BLaER1 treated with 17β-estradiol and CSF1 and Interleukin-3, amounts not matched to agents 10 nM and 100 nM (cell line): Measurements from ENCODE around the gene OSMR.

Experiments used
- H3K27ac ChIP-seq, 11 experiments: shearing (Covaris generic); formaldehyde crosslinking; 2 replicates each; pipeline ENCODE4 v1.8.1; 2022
- H3K27me3 ChIP-seq, 11 experiments: shearing (Covaris generic); formaldehyde crosslinking; 2 replicates each; pipeline ENCODE4 v1.8.1; 2022
- H3K36me3 ChIP-seq, 11 experiments: shearing (Covaris generic); formaldehyde crosslinking; 2 replicates each; pipeline ENCODE4 v1.8.1; 2022
- H3K4me1 ChIP-seq, 10 experiments: shearing (Covaris generic); formaldehyde crosslinking; 2 replicates each; pipeline ENCODE4 v1.8.1; 2022
- H3K4me2 ChIP-seq, 11 experiments: shearing (Covaris generic); formaldehyde crosslinking; 2 replicates each; pipeline ENCODE4 v1.8.1; 2022
- H3K4me3 ChIP-seq, 10 experiments: shearing (Covaris generic); formaldehyde crosslinking; 2 replicates each; pipeline ENCODE4 v1.8.1; 2022
- H3K9ac ChIP-seq, 11 experiments: shearing (Covaris generic); formaldehyde crosslinking; 2 replicates each; pipeline ENCODE4 v1.8.1; 2022
- H3K9me3 ChIP-seq, 11 experiments: shearing (Covaris generic); formaldehyde crosslinking; replicated peaks in 1 of 11; 2 replicates each; pipeline ENCODE4 v1.8.1; 2022
- H4K20me1 ChIP-seq, 11 experiments: shearing (Covaris generic); formaldehyde crosslinking; 2 replicates each; pipeline ENCODE4 v1.8.1; 2022
- Cebpa-rat ChIP-seq, 11 experiments: shearing (Covaris generic); IDR thresholded peaks; 2 replicates each; pipeline ENCODE4 v1.8.1; 2022

OSMR gene

DNA sequence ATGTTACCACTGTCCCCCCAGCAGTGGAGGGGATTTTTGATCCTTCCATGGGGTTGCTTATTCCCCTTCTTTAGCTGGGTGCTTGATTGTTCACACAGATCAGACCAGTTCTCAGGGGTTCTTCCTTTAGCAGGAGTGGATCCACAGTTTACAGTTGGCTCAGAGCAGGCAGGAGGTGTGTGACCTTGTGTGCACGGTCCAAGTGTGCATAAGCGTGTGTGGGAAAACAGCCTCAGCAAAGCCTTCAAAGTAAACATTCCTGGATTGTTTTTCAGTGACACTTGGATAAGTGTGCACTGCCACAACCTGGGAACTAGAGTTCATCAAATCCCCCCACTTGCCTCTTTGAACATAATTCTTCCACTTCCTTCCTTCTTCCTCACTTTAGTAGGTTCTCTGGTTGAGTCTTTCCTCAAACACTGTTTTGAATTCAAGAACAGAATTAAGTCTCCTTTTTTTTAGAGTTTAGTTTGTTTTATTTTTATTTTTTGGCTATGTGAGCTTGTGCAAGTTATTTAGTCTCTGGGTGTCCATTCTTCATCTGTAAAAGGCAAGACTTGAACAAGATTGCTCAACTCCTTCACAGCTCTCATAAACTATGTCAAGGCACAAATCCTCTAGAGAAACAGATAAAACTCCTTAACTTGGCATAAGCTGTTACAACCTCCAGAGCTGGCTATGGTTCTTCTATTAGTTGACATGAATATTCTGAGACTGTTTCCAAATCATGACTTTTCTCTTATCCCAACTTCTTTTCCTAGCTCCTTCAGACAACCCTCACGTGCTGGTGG is 78.0 kb downstream of the OSMR start:
- Histone ChIP-seq H3K27me3 (no peaks in the 10 kb centered on the region), H3K4me3 (no peak overlapping the region), H3K27ac (no peak overlapping the region), H3K36me3 (no peaks in the 10 kb centered on the region), H3K9ac (no peak overlapping the region), H3K9me3 (peaks cover 0 to 19% (median 10%) of the 10 kb centered on the region in 11 experiments; a peak in 17 of 22 replicates), H3K4me1 (no peaks in the 10 kb centered on the region), H3K4me2 (no peak overlapping the region), H4K20me1 (no peaks in the 10 kb centered on the region)
- TF ChIP-seq Cebpa-rat (IDR thresholded peaks at IDR 0.05), result no peak

GRCh38 chr5:38925154-38925925 is 79.5 kb downstream of the OSMR start:
- peaks cover 0 to 19% (median 10%) of the 10 kb centered on the region in 11 experiments; a peak in 17 of 22 replicates for H3K9me3 ChIP-seq
- H3K4me2 ChIP-seq, result no peak overlapping the region
- no peak overlapping the region for H3K9ac ChIP-seq
- H3K4me1 ChIP-seq, result no peaks in the 10 kb centered on the region
- H3K36me3 ChIP-seq, result no peaks in the 10 kb centered on the region
- no peaks in the 10 kb centered on the region for H3K27me3 ChIP-seq
- H3K27ac ChIP-seq, result no peak overlapping the region
- no peak for TF ChIP-seq Cebpa-rat (IDR thresholded peaks at IDR 0.05)
- H4K20me1 ChIP-seq, result no peaks in the 10 kb centered on the region
- H3K4me3 ChIP-seq, result no peak overlapping the region

GRCh38 chr5:38926121-38926520 is 80.3 kb downstream of the OSMR start:
- Histone ChIP-seq H3K36me3 (no peaks in the 10 kb centered on the region), H3K27ac (no peak overlapping the region)
- TF ChIP-seq Cebpa-rat (IDR thresholded peaks at IDR 0.05), result no peak

GRCh38 chr5:38927470-38927869 is 81.7 kb downstream of the OSMR start:
- Histone ChIP-seq H3K9ac (no peak overlapping the region), H4K20me1 (no peaks in the 10 kb centered on the region), H3K9me3 (peaks cover 0 to 19% (median 10%) of the 10 kb centered on the region in 11 experiments; a peak in 17 of 22 replicates), H3K4me2 (no peak overlapping the region), H3K27ac (no peak overlapping the region), H3K27me3 (no peaks in the 10 kb centered on the region), H3K4me3 (no peak overlapping the region), H3K36me3 (no peaks in the 10 kb centered on the region), H3K4me1 (peaks cover 0 to 11% (median 0%) of the 10 kb centered on the region in 10 experiments; a peak in 3 of 20 replicates)
- TF ChIP-seq Cebpa-rat (IDR thresholded peaks at IDR 0.05), result no peak

More at GRCh38 chr5:38926121-38926520, 80.3 kb downstream of the OSMR start:
- Histone ChIP-seq H3K9ac (no peak overlapping the region), H3K27me3 (no peaks in the 10 kb centered on the region), H4K20me1 (no peaks in the 10 kb centered on the region), H3K4me3 (no peak overlapping the region), H3K9me3 (peaks cover 0 to 19% (median 10%) of the 10 kb centered on the region in 11 experiments; a peak in 17 of 22 replicates), H3K4me2 (no peak overlapping the region), H3K4me1 (no peaks in the 10 kb centered on the region)

DNA sequence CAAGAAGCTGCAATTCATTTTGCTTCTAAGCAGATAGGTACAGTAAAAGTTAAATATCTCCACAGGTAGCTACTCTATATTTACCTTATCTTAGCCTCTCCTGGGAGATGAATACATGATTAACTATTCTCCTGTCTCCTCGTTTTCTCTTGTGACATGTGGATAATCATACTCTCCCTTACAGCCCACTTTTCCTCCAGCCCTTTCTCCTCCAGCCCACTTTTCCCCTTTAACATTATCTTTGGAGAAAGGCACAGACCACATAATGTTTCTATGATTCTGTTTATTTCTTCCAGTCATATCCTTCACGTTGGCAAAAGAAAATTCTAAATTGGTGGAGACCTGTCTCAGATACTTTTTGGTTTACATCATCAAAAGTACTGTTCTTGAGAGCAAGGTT is 84.0 kb downstream of the OSMR start:
- no peak for TF ChIP-seq Cebpa-rat (IDR thresholded peaks at IDR 0.05)
- H3K9me3 ChIP-seq, result peaks cover 0 to 19% (median 10%) of the 10 kb centered on the region in 11 experiments; a peak in 17 of 22 replicates
- H3K36me3 ChIP-seq, result no peaks in the 10 kb centered on the region
- no peaks in the 10 kb centered on the region for H3K27me3 ChIP-seq
- H3K4me3 ChIP-seq, result no peak overlapping the region
- H3K9ac ChIP-seq, result no peak overlapping the region
- no peaks in the 10 kb centered on the region for H4K20me1 ChIP-seq
- no peak overlapping the region for H3K27ac ChIP-seq
- peaks cover 0 to 24% (median 0%) of the 10 kb centered on the region in 10 experiments; a peak in 5 of 20 replicates for H3K4me1 ChIP-seq
- H3K4me2 ChIP-seq, result no peak overlapping the region

DNA sequence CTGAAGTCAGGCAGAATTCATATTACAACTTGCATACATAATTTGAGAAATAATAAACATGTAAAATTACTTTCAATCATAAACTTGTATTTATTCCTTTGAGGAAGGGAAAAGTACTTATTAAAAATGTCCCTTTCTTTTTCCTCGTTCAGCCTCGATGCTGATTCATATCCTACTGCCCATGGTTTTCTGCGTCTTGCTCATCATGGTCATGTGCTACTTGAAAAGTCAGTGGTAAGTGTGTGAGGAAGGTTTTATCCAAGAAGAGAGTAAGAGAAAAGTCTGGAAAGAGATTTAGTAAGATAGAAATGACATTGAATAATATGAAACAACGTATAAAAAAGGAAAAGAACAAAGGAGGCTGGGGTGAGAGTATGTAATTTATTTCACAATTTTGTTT is 85.9 kb downstream of the OSMR start:
- no peaks in the 10 kb centered on the region for H3K27me3 ChIP-seq
- no peaks in the 10 kb centered on the region for H4K20me1 ChIP-seq
- H3K27ac ChIP-seq, result no peak overlapping the region
- peaks cover 0 to 18% (median 9%) of the 10 kb centered on the region in 11 experiments; a peak in 17 of 22 replicates for H3K9me3 ChIP-seq
- no peak for TF ChIP-seq Cebpa-rat (IDR thresholded peaks at IDR 0.05)
- H3K4me3 ChIP-seq, result no peak overlapping the region
- H3K36me3 ChIP-seq, result peaks cover 0 to 8% (median 4%) of the 10 kb centered on the region in 11 experiments; a peak in 8 of 22 replicates
- H3K4me1 ChIP-seq, result peaks cover 0 to 24% (median 0%) of the 10 kb centered on the region in 10 experiments; a peak in 5 of 20 replicates
- no peak overlapping the region for H3K9ac ChIP-seq
- 0 out of 22 replicates have a peak overlapping the region, but pooled peaks of 1 of the 11 experiments have one; percentile 3 for H3K4me2 ChIP-seq

DNA sequence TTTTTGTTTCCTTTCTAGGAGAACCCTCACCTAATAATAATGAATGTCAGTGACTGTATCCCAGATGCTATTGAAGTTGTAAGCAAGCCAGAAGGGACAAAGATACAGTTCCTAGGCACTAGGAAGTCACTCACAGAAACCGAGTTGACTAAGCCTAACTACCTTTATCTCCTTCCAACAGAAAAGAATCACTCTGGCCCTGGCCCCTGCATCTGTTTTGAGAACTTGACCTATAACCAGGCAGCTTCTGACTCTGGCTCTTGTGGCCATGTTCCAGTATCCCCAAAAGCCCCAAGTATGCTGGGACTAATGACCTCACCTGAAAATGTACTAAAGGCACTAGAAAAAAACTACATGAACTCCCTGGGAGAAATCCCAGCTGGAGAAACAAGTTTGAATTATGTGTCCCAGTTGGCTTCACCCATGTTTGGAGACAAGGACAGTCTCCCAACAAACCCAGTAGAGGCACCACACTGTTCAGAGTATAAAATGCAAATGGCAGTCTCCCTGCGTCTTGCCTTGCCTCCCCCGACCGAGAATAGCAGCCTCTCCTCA is 87.1 kb downstream of the OSMR start:
- no peak overlapping the region for H3K4me2 ChIP-seq
- H3K9me3 ChIP-seq, result peaks cover 0 to 7% (median 0%) of the 10 kb centered on the region in 11 experiments; a peak in 4 of 22 replicates
- no peak for TF ChIP-seq Cebpa-rat (IDR thresholded peaks at IDR 0.05)
- H3K9ac ChIP-seq, result no peak overlapping the region
- peaks cover 0 to 20% (median 13%) of the 10 kb centered on the region in 11 experiments; a peak in 16 of 22 replicates for H3K36me3 ChIP-seq
- H3K27ac ChIP-seq, result no peak overlapping the region
- no peaks in the 10 kb centered on the region for H3K27me3 ChIP-seq
- H3K4me3 ChIP-seq, result no peak overlapping the region
- H4K20me1 ChIP-seq, result no peaks in the 10 kb centered on the region
- H3K4me1 ChIP-seq, result peaks cover 0 to 24% (median 0%) of the 10 kb centered on the region in 10 experiments; a peak in 5 of 20 replicates

DNA sequence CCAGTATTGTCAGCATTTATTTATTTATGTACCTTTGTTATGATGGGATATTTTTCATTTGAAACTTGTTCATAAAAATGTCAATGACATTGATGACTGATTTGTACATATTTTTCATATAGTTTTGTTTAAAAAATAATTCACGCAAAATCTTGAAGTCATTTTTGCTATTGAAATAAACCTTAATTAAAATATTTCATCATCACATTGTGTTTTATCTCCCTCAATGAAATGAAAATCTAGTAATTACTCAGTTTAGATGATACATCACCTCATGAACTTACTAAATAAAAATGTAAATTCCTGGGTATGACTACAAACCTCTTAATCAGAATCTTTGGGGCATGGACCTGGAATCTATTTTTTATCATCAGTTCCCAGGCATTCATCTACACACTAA is 89.6 kb downstream of the OSMR start:
- Histone ChIP-seq H3K4me2 (no peak overlapping the region), H3K36me3 (peaks cover 4 to 41% (median 24%) of the 10 kb centered on the region in 11 experiments; a peak in 19 of 22 replicates), H3K4me3 (no peak overlapping the region), H4K20me1 (no peaks in the 10 kb centered on the region), H3K27me3 (no peaks in the 10 kb centered on the region), H3K9me3 (no peaks in the 10 kb centered on the region), H3K4me1 (peaks cover 0 to 24% (median 1%) of the 10 kb centered on the region in 10 experiments; a peak in 6 of 20 replicates), H3K9ac (no peak overlapping the region), H3K27ac (no peak overlapping the region)
- no peak for TF ChIP-seq Cebpa-rat (IDR thresholded peaks at IDR 0.05)

- Histone ChIP-seq H3K4me3 (no peak overlapping the region), H3K27me3 (no peaks in the 10 kb centered on the region), H3K9me3 (no peaks in the 10 kb centered on the region), H3K27ac (no peak overlapping the region), H3K4me1 (peaks cover 0 to 24% (median 2%) of the 10 kb centered on the region in 10 experiments; a peak in 6 of 20 replicates), H3K4me2 (no peak overlapping the region), H3K36me3 (peaks cover 8 to 49% (median 26%) of the 10 kb centered on the region in 11 experiments; a peak in 20 of 22 replicates), H3K9ac (no peak overlapping the region), H4K20me1 (no peaks in the 10 kb centered on the region)
- TF ChIP-seq Cebpa-rat (IDR thresholded peaks at IDR 0.05), result no peak
These were observed 90.5 kb downstream of the OSMR start for GRCh38 chr5:38936269-38936668.
